Hematopoietic multipotent progenitor cell treated with erythropoietin and hydrocortisone succinate and interleukin-3 and kit ligand, for 17 days (in vitro differentiated cells): ENCODE results near the gene LRRC8E.

ENCODE experiments used
- DNase-seq: peaks from one replicate; pipeline ENCODE4 v3.0.0-alpha.2; 2015; ENCODE audit warnings: low spot score

Gene LRRC8E

DNA sequence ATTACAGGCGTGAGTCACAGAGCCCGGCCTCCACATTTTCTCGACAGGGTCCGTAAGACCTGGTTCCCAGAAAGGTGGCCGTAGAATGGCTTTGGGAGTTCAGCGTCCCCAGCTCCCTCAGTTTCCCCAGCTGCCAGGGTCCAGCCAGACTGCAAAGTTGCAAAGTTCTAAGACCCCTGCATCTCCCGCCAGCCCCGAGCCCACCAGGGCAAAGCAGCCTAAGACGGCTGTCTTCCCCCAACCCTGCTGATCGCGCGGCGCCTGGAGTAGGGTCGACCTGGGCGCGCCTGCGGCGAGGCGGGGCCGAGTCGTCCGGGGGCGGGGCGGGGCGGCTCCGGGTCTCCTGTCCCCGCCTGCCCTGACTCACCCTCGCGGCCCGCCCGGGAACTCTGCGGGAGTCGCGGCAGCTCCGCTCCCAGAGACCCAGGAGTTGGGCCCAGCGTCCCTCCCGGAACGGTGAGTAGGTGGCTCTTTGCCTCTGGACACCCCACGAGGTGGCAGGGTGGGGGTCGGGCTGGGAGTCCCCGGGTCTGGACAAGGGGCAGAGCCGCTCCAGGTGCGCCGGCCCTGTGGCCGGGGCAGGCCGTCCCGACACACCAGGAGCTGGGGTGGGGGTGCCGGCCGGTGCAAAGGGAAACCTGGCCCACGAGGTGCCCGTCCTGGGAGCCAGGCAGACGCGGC lies at the start of gene LRRC8E:
Gene LRRC8E (plus strand): TSS at position 366 of the 681 bp plus-strand sequence. CDS start 7,094 bp downstream, outside the sequence.
- DNase-seq, result no peak

DNA sequence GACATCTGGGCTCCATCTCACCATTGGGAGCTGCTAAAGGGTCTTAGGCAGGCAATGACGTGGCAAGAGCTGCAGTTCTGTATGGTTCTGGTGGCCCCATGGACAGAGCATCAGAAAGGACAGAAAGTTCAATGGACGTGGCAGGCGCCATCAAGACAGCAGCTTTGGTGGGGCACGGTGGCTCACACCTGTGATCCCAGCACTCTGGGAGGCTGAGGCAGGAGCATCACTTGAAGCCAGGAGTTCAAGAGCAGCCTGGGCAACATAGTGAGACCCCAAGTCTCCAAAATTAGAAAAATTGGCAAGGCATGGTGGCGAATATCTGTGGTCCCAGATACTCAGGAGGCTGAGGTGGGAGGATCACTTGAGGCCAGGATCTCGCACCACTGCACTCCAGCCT lies 48.8 kb upstream of the LRRC8E start:
- DNase-seq, result no peak

DNA sequence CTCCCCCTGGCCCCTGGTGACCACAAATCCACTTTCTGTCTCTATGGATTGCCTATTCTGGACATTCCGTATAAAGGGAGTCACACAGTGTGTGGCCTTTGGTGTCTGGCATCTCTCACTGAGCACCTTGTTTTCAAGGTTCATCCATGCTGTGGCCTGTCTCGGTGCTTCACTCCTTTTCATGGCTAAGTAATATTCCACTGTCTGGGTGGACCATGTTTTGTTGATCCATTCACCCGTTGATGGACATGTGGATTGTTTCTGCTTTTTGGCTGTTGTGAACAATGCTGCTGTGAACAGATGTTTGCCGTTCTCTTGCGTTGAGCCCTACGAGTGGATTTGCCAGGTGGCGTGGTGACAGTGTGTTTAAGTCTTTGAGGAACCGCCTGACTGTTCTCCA lies 47.7 kb upstream of the LRRC8E start:
- no peak for DNase-seq

DNA sequence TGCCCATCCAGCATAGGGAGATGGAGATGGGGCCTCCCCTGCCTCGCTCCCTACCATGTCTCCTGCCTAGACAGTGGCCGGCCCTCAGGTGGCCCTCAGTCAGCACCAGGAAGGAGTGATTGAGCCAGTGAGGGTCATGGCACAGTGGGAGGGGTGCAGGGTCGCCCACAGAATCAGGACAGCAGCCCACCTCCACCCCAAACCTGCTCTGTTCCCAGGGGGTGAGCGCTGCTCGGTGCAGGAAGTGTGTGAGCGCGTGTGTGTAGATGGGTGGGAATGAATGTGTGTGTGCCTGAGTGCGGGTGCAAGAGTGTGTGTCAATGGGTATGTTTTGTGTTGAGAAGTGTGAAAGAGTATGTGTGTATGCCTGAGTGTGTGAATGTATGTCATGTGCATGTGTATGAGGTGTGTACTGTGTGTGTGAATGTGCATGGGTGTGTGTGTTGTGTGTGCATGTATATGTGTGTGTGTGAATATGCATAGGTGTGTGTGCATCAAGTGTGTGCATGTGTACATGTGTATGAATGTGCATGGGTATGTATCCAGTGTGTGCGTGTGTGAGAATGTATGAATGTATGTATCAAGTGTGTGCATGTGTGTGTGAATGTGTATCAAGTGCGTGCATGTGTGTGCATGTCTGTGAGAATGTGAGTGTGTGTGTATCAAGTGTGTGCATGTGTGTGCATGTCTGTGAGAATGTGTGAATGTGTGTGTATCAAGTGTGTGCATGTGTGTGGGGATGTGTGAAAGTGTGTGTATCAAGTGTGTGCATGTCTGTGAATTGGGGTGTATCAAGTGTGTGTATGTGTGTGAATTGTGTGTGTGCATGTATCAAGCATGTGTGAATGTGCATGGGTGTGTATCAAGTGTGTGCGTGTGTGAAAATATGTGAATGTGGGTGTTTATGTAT lies 46.3 kb upstream of the LRRC8E start:
- no peak for DNase-seq

DNA sequence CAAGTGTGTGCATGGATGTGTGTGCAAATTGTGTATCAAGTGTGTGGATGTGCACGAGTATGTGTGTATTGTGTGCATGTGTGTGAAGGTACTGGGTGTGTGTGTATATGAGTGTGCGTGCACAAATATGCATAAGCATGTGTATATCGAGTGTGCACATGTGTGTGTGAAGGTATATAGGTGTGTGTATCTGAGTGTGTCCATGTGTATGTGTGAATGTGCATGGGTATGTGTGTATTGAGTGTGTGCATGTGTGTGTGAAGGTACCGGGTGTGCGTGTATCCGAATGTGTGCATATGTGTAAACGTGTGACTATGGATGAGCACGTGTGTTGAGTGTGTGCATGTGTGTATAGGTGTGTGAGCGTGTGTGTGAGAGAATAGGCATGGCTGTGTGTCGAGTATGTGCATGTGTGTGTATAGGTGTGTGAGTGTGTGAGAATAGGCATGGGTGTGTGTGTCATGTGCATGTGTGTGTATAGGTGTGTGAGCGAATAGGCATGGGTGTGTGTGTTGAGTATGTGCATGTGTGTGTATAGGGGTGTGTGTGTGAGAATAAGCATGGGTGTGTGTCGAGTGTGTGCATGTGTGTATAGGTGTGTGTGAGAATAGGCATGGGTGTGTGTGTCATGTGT lies 45.5 kb upstream of the LRRC8E start:
- DNase-seq, result no peak

DNA sequence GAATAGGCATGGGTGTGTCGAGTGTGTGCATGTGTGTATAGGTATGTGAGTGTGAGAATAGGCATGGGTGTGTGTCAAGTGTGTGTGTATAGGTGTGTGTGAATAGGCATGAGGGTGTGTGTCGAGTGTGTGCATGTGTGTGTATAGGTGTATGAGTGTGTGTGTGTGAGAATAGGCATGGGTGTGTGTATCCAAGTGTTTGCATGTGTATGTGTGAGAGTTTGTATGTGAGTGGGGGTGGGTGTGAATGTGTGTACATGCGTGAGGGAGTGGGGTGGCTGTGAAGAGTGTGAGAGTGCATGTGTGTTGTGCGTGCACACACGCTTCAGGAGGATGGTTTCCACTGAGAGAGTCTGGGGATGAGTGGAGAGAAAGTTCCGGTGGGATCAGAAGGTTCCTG lies 44.8 kb upstream of the LRRC8E start:
- DNase-seq, result no peak

DNA sequence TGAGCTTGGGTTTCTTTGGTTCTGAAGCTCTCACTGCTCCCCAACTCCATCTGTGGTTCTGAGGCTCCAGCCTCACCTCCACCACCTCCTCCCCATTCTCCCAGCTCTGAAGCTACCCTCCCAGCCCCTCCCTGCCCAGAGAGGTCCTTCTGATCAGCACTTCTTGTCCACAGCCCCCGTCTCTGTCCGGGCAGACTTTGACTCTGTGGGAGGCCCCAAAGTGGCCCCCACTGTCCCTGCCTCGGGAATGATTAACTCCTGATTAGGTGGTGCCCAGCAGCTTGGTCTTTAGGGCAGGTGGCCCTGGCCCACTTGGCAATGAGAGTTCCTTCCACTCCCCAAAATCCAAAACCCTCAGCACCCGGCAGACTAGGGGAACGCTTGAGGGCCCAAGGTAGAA lies 43.9 kb upstream of the LRRC8E start:
- no peak for DNase-seq

DNA sequence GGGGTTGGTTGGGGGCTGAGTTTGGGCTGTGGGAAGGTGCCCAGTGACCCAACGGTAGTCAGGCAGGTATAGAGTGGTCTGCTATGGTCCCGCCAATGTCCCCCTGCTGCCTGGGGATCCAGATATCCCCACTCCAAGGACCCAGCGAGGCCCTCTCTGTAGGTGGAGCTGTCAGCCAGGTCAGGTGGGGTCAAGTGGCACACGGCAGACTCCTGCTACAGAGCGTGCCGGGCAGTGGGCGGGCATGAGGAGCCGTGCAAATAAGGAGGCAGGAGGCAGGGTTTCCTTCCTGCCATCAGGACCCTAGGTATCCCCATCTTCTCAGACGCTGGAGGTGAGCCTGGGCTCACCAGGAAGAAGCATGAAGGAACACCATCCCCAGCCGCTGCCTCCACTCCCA lies 43.4 kb upstream of the LRRC8E start:
- DNase-seq, result no peak

DNA sequence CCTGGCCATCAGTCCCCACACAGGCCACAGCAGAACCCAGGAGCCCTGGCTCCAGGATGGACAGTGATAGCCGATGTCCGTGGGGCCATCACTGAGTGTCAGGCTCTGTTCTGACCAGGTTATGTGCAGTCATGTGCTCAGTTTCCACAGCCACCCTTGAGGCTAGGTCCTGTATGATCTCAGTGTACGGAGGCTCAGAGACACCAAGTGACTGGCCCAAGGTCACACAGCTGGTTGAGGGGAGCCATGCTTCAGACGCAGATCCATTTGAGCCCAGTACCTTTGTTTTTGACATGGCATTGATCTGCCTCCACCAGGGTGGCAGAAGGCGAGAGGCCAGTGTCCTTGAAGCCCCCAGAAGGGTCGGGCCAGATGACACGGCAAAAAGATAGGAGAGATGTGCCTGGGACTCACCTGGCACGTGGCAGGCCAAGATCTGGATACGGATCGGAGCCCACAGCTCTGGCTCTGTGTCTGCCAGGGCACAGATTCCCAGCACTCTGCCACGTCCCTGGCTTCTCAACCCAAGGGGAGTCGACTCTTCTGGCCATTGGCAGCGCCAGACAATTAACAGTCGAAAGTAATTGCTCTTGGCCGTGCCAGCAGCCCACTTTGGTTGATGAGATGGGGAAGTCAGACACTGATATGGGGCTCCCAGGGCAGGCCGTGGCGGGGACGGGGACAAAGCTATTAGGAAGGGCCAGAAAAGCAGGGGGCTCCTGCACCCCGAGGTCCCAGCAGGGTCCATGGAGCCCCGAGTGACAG lies 42.7 kb upstream of the LRRC8E start:
- no peak for DNase-seq

DNA sequence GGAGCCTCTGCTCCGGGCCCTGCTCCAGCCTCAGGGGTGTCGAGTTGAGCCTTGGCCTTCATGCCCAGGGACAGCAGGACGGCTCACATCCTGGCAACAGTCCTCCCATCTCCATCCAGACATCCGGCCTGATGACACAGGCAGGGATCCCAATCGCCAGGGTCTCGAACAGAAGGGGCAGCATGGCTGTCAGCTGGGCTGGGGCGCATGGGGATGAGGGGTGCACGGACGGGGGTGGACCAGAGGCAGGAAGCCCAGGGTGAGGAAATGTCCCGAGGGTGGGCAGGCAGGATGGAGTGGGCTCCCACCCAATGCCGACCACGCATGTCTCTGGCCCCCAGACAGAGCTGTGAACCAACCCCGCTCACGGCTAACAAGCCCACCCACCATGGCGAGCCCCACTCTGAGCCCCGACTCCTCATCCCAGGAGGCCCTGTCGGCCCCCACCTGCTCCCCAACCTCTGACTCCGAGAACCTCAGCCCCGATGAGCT lies 42.1 kb upstream of the LRRC8E start:
- DNase-seq, result no peak

DNA sequence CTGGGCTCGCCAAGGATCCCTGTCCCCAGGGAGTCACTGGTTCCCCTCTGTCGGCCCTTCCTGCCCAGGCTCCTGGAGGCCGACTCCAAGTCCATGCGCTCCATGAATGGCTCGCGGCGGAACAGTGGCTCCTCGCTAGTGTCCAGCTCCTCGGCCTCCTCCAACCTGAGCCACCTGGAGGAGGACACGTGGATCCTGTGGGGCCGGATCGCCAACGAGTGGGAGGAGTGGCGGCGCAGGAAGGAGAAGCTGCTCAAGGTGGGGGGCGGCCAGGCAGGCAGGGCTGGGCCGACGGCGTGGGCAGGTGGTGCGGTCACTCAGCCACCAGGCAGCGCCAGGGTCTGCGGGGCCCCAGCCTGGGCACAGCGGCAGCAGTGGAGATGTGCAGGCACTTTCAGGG lies 40.6 kb upstream of the LRRC8E start:
- DNase-seq, result no peak

DNA sequence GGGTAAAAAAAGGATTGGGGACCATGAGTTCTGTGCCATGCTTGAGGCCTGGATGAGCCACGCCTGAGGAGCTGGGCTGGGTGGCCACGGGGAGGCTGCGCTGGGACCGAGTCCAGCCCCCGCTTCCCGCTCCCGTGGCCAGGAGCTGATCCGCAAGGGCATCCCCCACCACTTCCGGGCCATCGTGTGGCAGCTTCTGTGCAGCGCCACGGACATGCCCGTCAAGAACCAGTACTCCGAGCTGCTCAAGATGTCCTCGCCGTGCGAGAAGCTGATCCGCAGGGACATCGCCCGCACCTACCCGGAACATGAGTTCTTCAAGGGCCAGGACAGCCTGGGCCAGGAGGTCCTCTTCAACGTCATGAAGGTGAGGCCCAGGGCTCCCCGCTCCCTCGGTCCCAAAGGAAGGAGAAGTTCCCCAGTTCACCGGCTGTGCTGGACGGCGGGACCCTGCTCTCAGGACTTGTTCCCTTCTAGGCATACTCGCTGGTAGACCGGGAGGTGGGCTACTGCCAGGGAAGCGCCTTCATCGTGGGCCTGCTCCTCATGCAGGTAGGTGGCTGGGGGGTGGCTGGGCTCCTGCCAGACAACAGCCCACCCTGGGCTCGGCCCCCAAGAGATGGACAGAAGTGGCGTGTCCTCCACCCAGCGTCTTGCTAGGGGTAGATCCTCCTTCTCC lies 39.4 kb upstream of the LRRC8E start:
- no peak for DNase-seq

DNA sequence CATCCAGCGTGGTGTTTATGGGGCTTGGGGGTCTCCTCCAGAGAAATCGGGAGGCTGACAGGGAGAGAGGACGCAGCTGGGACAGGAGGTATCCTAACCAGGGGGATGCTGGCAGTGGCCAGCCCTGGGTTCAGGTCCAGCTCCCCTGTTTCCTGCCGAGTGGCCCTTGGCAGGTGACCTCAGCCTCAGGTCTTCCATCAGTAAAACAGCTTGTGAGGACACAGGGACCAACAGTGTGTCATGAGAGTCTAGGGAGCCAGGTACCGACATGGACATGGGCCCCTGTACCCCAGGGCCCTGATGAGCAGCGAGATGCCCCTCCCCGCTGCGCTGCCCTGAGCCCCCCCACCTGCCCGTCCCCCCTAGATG lies 38.7 kb upstream of the LRRC8E start:
- no peak for DNase-seq

DNA sequence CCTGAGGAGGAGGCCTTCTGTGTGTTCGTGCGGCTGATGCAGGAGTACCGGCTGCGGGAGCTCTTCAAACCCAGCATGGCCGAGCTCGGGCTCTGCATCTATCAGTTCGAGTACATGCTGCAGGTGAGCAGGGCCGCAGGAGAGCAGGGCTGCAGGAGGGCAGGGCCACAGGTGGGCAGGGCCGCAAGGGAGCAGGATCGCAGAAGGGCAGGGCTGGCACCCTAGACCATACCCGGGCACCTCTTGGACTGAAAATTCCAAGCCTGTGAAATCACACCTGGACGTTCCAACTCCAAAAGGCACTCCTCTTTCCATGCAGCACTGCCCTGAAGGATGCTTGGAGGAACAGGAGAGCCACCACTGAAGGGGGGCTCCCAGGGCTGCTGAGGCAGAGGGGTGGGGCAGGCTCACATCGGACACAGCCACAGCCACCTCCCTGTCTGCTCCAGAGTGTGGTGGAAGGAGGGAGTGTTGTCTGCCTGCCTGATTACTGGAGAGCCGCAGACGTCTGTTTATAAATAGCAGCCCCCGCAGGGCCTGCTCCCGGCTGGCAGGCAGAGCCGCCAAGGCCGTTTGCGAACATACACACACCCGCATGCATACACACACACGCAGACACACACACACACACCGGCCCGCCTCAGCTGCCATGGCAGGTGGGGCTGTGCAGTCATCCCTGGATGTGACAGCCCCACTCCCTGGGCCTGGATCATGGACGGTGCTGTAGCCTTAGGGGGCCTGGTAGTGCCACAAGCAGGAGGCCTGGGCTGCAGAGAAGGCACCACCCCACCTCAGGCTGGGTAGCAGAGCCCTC lies 38.1 kb upstream of the LRRC8E start:
- DNase-seq, result no peak

DNA sequence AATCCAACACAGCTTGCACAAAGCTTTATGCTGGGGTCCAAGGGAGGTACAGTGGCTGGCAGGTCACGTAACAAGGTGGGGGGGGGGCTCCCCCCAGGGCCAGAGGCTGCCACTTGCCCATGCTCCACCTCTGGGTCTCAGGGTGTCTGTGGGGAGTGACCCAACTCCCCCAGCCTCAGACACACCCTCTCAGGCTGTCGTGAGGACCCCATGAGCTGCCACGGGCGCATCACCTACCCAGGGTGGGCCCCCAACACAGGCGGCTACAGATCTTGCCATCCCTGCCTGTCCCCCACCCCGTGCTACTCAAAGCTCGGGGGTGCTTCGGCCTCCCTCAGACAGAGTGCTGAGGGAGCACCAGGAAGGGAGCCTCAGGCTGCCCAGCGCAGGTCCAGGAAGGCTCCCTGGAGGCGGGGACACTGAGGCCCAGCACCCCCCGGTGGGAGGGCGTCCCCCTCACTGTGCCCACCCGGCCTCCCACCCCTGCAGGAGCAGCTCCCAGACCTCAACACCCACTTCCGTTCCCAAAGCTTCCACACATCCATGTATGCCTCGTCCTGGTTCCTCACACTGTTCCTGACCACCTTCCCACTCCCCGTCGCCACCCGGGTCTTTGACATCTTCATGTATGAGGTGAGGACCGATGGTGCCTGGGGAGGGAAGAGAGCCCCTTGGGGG lies 37.2 kb upstream of the LRRC8E start:
- DNase-seq, result no peak

DNA sequence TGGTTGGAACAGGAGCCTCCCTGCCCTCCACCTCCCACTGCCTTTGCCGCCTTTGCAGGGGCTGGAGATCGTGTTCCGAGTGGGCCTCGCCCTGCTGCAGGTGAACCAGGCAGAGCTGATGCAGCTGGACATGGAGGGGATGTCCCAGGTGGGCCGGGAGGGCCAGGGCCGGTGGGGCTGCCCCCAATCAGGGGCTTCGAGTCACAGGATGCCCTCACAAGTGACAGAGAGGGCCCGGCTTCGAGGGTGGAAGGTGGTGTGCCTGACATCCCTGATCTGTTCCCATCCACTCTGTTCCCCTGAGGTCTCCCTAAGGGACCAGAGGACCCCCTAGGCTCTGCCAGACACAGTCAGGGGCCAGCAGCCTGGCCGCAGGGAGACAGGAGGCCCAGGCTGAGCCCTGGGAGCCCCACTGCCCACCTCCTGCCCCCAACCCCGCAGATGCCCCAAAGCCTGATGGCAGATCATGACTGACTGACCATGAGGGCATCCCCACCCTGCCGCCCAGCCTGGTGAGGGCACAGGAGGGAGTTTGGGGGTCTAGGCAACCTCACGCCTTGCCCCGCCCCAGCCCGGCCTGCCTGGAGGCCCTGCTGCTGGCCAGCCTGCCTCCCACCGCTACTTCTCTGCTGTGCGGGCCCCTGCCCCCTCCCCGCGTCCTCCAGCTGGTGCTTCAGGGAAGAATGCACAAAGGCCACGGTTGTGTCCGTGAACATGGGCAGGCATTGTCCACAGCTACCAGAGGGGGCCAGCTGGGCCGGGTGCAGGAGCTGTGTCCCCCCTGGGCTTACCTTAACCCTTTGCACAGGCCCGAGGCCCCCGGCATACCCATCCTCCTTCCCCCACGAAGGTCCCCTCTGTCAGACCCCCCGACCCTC lies 36.4 kb upstream of the LRRC8E start:
- no peak for DNase-seq

DNA sequence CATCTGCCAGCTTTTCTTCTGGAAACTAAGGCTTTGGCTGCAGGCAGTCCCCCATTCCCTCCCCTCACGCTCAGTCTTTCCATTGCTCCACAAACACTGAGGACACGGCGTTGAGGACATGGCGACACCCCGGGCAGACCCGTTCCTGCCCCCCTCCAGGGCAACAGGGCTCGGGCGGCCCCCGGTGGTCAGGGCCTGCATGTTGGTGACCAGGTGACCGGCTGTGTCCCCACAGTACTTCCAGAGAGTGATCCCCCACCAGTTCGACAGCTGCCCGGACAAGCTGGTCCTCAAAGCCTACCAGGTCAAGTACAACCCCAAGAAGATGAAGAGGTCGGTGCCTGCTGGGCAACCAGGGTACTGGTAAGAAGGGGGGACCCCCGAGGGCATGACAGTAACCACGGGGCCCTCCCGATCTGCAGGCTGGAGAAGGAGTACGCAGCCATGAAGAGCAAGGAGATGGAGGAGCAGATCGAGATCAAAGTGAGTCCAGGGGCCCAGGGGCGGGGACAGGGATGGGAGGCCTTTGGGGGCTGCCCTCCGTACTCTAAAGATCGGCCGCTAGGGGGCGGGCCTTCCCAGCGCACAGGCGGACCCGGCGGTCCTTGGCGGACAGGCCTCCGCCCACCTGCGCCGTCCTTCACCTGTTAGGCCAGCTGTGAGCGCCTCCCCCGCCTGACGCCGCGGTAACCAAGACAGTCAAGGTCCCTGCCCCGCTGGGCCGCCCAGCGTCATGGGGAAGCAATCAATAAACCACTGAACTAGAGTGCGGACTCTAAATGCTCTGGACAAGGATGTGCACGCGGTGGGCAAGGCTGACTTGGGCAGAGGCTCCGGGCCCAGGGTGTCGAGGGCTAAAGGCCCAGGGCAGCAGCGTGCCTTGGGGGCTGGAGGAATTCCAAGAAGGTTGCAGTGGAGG lies 35.2 kb upstream of the LRRC8E start:
- peak; percentile 61 for DNase-seq

DNA sequence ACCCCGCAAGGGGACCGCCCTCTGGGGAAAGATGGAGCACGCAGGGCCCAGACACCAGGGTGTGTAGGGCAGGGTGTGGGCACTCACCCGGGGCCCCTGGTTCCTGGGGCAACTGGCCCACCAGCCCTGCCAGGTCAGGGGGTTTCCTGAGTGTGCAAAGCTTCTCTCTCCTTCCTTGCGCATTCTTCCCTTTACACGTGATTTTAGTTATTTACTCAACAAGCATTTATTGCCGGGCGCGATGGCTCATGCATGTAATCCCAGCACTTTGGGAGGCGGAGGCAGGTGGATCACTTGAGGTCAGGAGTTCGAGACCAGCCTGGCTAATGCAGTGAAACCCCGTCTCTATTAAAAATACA lies 34.6 kb upstream of the LRRC8E start:
- no peak for DNase-seq
